HG03442 (cell line): ENCODE measurements around the gene PIK3C2B.

Experiments used
- ATAC-seq: cut with Tn5 transposase; IDR thresholded peaks from one replicate; pipeline ENCODE4 v1.9.1; 2021; ENCODE audit warnings: mild to moderate bottlenecking, moderate library complexity; ENCODE audit not compliant: unreplicated experiment

Gene PIK3C2B

DNA sequence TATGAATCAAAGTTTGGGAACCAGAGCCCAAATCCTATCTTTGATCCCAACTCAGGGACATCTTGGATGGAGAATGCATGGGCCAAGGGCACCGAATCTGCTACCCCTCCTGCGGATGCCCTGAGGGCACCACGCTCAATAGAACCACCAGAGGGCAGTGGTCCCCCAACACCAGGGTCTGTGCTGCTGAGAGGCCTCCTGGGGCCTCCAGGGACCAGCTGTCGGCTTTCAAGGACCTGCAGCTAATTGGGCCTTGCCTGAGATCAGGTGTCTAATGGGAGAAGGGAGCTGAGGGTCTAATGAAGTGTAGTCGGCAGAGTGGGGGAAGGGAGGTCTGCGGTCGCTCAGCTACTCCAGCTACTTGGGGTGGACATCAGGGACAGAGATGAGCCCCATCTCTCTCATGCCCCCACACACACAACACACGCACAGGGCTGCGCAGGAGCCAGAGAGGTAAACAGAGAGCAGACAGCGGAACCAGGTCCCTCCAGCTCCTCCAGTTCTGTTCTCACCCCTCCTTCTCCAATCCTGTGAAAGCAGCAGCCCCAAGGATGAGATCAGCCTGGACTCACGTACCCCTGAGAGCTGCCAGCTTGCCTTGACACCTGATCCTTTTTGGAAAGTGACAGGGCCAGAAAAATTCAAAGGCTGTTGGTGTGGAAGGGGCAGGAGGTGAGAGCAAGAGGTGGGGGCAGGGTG is 48.0 kb downstream of the PIK3C2B start:
- no peak for ATAC-seq

DNA sequence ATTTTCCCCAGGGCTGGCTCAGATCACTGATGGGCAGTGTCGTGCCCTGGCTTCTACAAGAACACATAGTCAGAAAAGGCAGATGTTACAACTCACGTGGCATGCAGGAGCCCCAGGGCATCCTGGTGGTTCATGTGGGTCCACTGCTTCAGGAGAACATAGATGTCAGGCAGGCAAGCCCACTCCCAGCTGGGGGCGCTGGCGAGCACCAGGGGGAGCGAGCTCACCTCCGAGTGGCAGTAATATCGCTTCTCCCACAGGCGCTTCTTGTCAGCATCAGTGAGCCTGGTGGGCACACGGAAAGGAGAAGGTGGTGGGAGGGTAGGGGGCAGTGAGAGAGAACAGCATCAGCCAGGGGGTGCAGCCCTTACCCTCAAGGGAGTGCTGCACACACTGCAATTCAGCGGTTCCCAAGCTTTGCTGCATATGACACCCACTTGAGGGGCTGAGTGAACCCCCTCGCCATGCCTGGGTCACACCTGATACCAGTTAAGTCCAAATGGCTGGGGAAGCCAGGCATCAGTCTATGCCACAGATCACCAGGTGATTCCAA is 48.7 kb downstream of the PIK3C2B start:
- ATAC-seq, result no peak
